ENCODE data around the gene GGA1.
"Not testable (repeated sequence)": the region's sequence is repeated elsewhere in the genome, so short reads cannot be mapped to it uniquely, and the experiment has no call there.

Gene GGA1

GRCh38 chr22:37581504-37581903 lies 27.1 kb upstream of the GGA1 start:
- TF ChIP-seq MYC (IDR thresholded peaks at IDR 0.05; ENCODE audit: low read depth, low read length) (no peak), POLR2A (IDR thresholded peaks at IDR 0.05; ENCODE audit: extremely low read depth, insufficient read length) (no peak)
- TF ChIP-seq, protein P1, sequence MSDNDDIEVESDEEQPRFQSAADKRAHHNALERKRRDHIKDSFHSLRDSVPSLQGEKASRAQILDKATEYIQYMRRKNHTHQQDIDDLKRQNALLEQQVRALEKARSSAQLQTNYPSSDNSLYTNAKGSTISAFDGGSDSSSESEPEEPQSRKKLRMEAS (IDR thresholded peaks at IDR 0.05; ENCODE audit: low read depth, low read length): no peak
- TF ChIP-seq, protein P2, sequence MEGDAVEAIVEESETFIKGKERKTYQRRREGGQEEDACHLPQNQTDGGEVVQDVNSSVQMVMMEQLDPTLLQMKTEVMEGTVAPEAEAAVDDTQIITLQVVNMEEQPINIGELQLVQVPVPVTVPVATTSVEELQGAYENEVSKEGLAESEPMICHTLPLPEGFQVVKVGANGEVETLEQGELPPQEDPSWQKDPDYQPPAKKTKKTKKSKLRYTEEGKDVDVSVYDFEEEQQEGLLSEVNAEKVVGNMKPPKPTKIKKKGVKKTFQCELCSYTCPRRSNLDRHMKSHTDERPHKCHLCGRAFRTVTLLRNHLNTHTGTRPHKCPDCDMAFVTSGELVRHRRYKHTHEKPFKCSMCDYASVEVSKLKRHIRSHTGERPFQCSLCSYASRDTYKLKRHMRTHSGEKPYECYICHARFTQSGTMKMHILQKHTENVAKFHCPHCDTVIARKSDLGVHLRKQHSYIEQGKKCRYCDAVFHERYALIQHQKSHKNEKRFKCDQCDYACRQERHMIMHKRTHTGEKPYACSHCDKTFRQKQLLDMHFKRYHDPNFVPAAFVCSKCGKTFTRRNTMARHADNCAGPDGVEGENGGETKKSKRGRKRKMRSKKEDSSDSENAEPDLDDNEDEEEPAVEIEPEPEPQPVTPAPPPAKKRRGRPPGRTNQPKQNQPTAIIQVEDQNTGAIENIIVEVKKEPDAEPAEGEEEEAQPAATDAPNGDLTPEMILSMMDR (IDR thresholded peaks at IDR 0.05; ENCODE audit: low read depth, low read length): no peak
- H3K4me3 ChIP-seq (ENCODE audit: low read depth, low read length): no peak overlapping the region
- DNase-seq (ENCODE audit: low read depth): peak; percentile 39

DNA sequence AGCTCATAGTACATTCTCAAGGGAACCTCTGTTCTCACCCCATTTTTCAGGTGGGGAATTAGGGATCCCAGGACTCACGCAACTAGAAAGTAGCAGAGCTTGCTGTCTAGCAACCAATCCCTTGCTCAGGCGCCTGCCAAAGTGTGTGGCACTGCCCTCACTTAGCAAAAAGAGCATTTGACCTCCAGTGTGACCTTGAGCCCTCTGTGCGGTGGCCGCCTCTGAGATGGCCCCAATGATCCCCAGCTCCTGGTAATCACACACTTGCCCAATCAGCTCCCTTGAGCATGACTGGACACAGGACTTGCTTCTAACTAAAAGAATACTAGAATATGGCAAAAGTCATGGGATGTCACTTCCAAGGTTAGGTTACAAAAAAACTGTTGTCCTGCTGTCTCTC lies 26.1 kb upstream of the GGA1 start:
- TF ChIP-seq MYC (IDR thresholded peaks at IDR 0.05; ENCODE audit: low read depth, low read length): no peak
- TF ChIP-seq POLR2A (IDR thresholded peaks at IDR 0.05; ENCODE audit: extremely low read depth, insufficient read length): no peak
- TF ChIP-seq, protein P2 (IDR thresholded peaks at IDR 0.05; ENCODE audit: low read depth, low read length): no peak
- TF ChIP-seq, protein P1 (IDR thresholded peaks at IDR 0.05; ENCODE audit: low read depth, low read length): no peak

DNA sequence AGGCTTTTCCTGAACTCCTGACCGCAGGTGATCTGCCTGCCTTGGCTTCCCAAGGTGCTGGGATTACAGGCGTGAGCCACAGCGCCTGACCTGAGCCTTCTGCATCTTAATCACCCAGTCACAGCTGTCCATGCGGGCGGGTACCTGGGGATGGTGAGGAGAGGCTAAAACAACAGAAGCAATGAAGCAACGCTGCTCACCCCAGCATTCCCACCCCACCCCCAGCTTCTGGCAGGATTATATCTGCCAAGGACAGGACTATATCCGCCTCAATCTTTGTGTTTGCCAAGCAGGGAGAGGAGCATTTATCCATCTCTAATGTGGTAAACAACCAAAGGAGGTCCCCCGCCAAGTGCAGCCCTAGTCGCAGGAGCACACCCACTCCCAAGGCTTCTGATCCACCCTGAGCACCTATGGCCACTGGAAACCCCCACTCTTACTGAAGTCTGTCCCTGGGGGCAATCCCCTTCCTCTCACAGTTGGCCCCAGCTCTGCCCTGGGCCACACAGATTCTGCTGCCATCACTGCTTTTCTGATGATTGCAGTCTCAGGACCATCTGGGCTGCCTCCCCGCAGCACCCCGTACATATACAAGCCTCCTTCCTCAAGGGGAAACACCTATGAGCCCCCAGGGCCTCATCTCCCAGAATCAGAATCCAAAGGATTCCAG lies 20.0 kb upstream of the GGA1 start:
- H3K4me3 ChIP-seq (ENCODE audit: low read depth, low read length): no peak overlapping the region
- TF ChIP-seq MYC (IDR thresholded peaks at IDR 0.05; ENCODE audit: low read depth, low read length) (no peak), POLR2A (IDR thresholded peaks at IDR 0.05; ENCODE audit: extremely low read depth, insufficient read length) (no peak)
- TF ChIP-seq, protein P1 (IDR thresholded peaks at IDR 0.05; ENCODE audit: low read depth, low read length): no peak
- TF ChIP-seq, protein P2 (IDR thresholded peaks at IDR 0.05; ENCODE audit: low read depth, low read length): no peak
- DNase-seq (ENCODE audit: low read depth): no peak

More for the DNA sequence above, 26.1 kb upstream of the GGA1 start:
- H3K4me3 ChIP-seq (ENCODE audit: low read depth, low read length): no peak overlapping the region
- DNase-seq (ENCODE audit: low read depth): no peak

DNA sequence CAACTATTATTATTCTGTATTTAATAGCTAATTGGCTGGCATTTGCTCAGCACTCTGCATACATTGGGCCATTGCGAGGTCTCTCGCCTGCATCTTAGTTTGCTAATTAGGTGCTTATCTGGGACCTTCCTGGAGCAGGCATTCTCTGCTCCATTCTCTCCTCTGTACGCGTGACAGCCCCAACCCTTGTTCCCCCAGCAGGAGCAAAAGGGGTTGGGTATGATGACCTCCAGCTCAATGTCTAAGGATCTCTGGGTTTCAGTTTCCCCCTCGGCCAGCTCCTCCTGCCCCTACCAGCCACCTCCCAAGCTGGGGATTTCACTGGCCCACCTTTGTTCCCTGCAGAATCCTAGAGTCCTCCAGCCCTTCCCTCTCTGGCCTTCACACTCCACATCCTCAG lies 19.0 kb upstream of the GGA1 start:
- H3K4me3 ChIP-seq (ENCODE audit: low read depth, low read length): no peak overlapping the region
- DNase-seq (ENCODE audit: low read depth): no peak
- no peak for TF ChIP-seq MYC (IDR thresholded peaks at IDR 0.05; ENCODE audit: low read depth, low read length)
- TF ChIP-seq POLR2A (IDR thresholded peaks at IDR 0.05; ENCODE audit: extremely low read depth, insufficient read length): no peak
- TF ChIP-seq, protein P1 (IDR thresholded peaks at IDR 0.05; ENCODE audit: low read depth, low read length): no peak
- TF ChIP-seq, protein P2 (IDR thresholded peaks at IDR 0.05; ENCODE audit: low read depth, low read length): no peak

DNA sequence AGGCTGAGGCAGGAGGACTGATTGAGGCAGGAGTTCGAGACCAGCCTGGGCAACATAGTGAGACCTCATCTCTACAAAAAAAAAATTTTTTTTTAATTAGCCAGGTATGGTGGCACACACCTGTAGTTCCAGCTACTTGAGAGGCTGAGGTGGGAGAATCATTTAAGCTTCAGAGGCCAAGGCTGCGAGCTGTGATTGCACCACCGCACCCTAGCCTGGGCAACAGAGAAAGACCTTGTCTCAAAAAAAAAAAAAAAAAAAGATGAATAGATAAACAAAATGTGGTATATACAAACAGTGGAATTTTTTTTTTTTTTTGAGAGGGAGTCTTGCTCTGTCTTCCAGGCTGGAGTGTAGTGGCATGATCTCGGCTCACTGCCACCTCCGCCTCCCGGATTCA lies 17.6 kb upstream of the GGA1 start:
- H3K4me3 ChIP-seq (ENCODE audit: low read depth, low read length); DNase-seq (ENCODE audit: low read depth): not testable (repeated sequence)

- H3K4me3 ChIP-seq (ENCODE audit: low read depth, low read length): no peak overlapping the region
- DNase-seq (ENCODE audit: low read depth): no peak
- TF ChIP-seq MYC (IDR thresholded peaks at IDR 0.05; ENCODE audit: low read depth, low read length): no peak
- no peak for TF ChIP-seq POLR2A (IDR thresholded peaks at IDR 0.05; ENCODE audit: extremely low read depth, insufficient read length)
- TF ChIP-seq, protein P1 (IDR thresholded peaks at IDR 0.05; ENCODE audit: low read depth, low read length): no peak
- TF ChIP-seq, protein P2 (IDR thresholded peaks at IDR 0.05; ENCODE audit: low read depth, low read length): no peak
These were observed 16.7 kb upstream of the GGA1 start for GRCh38 chr22:37591823-37592404.
